Mucosa of descending colon (tissue), 3 donors: ENCODE results near the gene ZNF407. TPM values are rescaled to one million over a fixed set of nuclear protein-coding genes. Genes with fewer than 3 reads are reported as not detected.
A peak's percentile ranks its signal among the peaks of the same experiment; 100 is the strongest.
"Not testable (repeated sequence)": the region's sequence is repeated elsewhere in the genome, so short reads cannot be mapped to it uniquely, and the experiment has no call there.

Experiments
- ATAC-seq: fragments of 200-7000 bp; cut with Tn5 transposase; one replicate; pipeline ENCODE4 v1.9.1; 2020; ENCODE audit warnings: mild to moderate bottlenecking, moderate library complexity
- DNase-seq, 3 donors: peaks; one replicate each; pipeline ENCODE4 v3.0.0-alpha.2; 2020
- H3K36me3 ChIP-seq: fragments of 200-600 bp; one replicate; pipeline ENCODE4 v1.8.0; 2021; ENCODE audit warnings: low read depth, mild to moderate bottlenecking
- H3K4me1 ChIP-seq: fragments of 200-600 bp; one replicate; pipeline ENCODE4 v1.8.0; 2021; ENCODE audit warnings: low read depth, mild to moderate bottlenecking
- H3K4me3 ChIP-seq: fragments of 200-600 bp; one replicate; pipeline ENCODE4 v1.8.0; 2021; ENCODE audit warnings: mild to moderate bottlenecking
- H3K9me3 ChIP-seq: fragments of 200-600 bp; one replicate; pipeline ENCODE4 v1.8.0; 2021; ENCODE audit warnings: mild to moderate bottlenecking
- CTCF ChIP-seq: fragments of 200-600 bp; IDR thresholded peaks from one replicate; pipeline ENCODE4 v1.8.0; 2022; ENCODE audit warnings: antibody characterized with exemption, mild to moderate bottlenecking
- intact Hi-C, 2 donors: fragments of 100-400 bp; cut with DNase I in 1 of 2; cut with micrococcal nuclease in 1 of 2; formaldehyde crosslinking; loops; one replicate each; pipeline versions ENCODE4 v1.11.0 to v1.11.1; 2022; cut with DNase I, micrococcal nuclease
- total RNA-seq, 3 donors: library from RNA; stranded (reverse); fragmentation: NEBNext Ultra II Directional in 2 of 3; extraction: Animal tissue kit (Norgen Biotek cat#: 25700) in 2 of 3; gene quantifications; one replicate each; pipeline versions ENCODE4 v1.2.1 to v1.2.4, GENCODE V29; 2021 to 2023
- donor health status: DM: no; HTN: no; CAD: no; lungs with moderate emphysema.
- donor health status: DM: no; HTN: no; CAD: no.
- donor health status: DM: no; HTN: yes; CAD: no.

Gene ZNF407
- total RNA-seq, 3 donors from 2014 or later: 13.0 to 25.1 (median 18.8) TPM

- ATAC-seq (no peak), DNase-seq (no peak)
- Histone ChIP-seq H3K9me3 (no peaks in the 10 kb centered on the region), H3K4me3 (no peak overlapping the region), H3K36me3 (no peaks in the 10 kb centered on the region), H3K4me1 (no peaks in the 10 kb centered on the region)
- no peak for TF ChIP-seq CTCF
- intact Hi-C loops: no loop called here
These were observed 33.7 kb upstream of the ZNF407 start for GRCh38 chr18:74563999-74564398.

GRCh38 chr18:74565164-74565563 is 32.5 kb upstream of the ZNF407 start:
- intact Hi-C loops, ATAC-seq, H3K4me3 ChIP-seq, DNase-seq, H3K4me1 ChIP-seq, H3K9me3 ChIP-seq, H3K36me3 ChIP-seq: not testable (repeated sequence)

GRCh38 chr18:74565993-74566392 is 31.7 kb upstream of the ZNF407 start:
- H3K36me3 ChIP-seq, intact Hi-C loops, ATAC-seq, H3K4me3 ChIP-seq, H3K4me1 ChIP-seq, H3K9me3 ChIP-seq, DNase-seq: not testable (repeated sequence)

- DNase-seq (no peak), ATAC-seq (peak; percentile 16)
- H3K36me3 ChIP-seq: no peaks in the 10 kb centered on the region
- intact Hi-C loops: no loop called here
- no peak overlapping the region for H3K4me3 ChIP-seq
- H3K9me3 ChIP-seq: no peaks in the 10 kb centered on the region
- no peaks in the 10 kb centered on the region for H3K4me1 ChIP-seq
- TF ChIP-seq CTCF: no peak
These were observed 29.8 kb upstream of the ZNF407 start for GRCh38 chr18:74567822-74568221.

GRCh38 chr18:74569401-74569800 is 28.3 kb upstream of the ZNF407 start:
- intact Hi-C loops: no loop called here
- Histone ChIP-seq H3K36me3 (no peaks in the 10 kb centered on the region), H3K4me3 (no peak overlapping the region), H3K9me3 (no peaks in the 10 kb centered on the region), H3K4me1 (no peaks in the 10 kb centered on the region)
- TF ChIP-seq CTCF: no peak
- DNase-seq (no peak), ATAC-seq (no peak)

GRCh38 chr18:74570266-74570665 is 27.4 kb upstream of the ZNF407 start:
- DNase-seq: no peak

More at GRCh38 chr18:74570266-74570665, 27.4 kb upstream of the ZNF407 start:
- H3K4me3 ChIP-seq: no peak overlapping the region
- no peak for TF ChIP-seq CTCF
- ATAC-seq: no peak
- H3K36me3 ChIP-seq: no peaks in the 10 kb centered on the region
- no peaks in the 10 kb centered on the region for H3K9me3 ChIP-seq
- intact Hi-C loops: no loop called here
- H3K4me1 ChIP-seq: no peaks in the 10 kb centered on the region
